ENCODE measurements around the gene ATP8A1.
"Not testable (repeated sequence)": the region's sequence is repeated elsewhere in the genome, so short reads cannot be mapped to it uniquely, and the experiment has no call there.

- TF ChIP-seq POLR2A, CTCF (IDR thresholded peaks at IDR 0.05): not testable (repeated sequence)
Measured at GRCh38 chr4:42652529-42653231, 4.2 kb downstream of the ATP8A1 start.
